LNCAP (cell line): ENCODE measurements around the gene STYXL1.

Experiments used
- CTCF ChIP-seq: fragments of 450-650 bp; IDR thresholded peaks from 2 replicates; pipeline ENCODE4 v1.5.1; 2017; ENCODE audit warnings: mild to moderate bottlenecking

Gene STYXL1

DNA sequence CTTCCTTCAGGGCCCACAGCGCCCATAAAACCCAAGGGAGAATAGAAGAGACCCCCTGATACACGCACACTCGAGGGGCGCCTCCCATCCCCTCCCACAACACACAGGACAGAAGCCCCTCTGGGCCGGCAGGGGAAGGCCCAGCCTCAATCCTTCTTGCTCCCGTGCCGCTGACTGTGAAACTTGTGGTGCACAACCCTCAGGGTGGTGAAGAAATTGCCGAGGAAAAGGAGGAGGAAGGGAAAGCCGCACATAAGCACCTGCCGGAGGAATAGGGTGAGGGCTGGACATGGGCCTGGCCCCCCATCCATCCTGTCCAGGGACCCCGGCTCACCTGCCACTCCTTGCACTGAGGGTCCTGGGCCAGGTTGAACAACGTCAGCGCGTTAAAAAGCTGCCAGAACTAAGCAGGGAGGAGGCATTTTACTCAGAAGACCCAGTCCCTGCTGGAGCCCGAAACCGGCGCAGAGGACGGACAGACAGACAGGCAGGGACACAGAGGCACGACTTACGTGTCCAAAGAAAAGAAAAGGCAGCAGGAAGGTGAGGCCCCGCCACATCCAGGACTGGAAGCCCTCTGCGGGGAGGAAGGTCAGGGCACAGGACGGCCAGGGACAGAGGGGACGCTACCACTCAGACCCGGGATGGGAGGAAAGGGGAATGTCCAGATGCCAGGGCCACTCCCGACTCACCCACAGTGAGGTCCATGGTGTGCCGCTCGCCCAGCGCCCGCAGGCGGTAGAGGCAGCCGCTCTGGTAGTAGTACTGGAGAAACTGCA, 60.6 kb downstream of the STYXL1 start:
- no peak for TF ChIP-seq CTCF

DNA sequence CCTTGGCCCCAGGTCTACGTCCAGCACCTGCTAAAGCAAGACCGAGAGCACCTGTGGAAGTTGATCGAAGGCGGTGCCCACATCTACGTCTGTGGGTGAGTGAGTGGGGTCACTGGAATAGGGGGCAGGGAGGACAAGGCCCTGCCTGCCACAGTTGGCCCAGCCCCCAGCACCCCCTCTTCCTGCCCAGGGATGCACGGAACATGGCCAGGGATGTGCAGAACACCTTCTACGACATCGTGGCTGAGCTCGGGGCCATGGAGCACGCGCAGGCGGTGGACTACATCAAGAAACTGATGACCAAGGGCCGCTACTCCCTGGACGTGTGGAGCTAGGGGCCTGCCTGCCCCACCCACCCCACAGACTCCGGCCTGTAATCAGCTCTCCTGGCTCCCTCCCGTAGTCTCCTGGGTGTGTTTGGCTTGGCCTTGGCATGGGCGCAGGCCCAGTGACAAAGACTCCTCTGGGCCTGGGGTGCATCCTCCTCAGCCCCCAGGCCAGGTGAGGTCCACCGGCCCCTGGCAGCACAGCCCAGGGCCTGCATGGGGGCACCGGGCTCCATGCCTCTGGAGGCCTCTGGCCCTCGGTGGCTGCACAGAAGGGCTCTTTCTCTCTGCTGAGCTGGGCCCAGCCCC, 61.5 kb downstream of the STYXL1 start:
- no peak for TF ChIP-seq CTCF

DNA sequence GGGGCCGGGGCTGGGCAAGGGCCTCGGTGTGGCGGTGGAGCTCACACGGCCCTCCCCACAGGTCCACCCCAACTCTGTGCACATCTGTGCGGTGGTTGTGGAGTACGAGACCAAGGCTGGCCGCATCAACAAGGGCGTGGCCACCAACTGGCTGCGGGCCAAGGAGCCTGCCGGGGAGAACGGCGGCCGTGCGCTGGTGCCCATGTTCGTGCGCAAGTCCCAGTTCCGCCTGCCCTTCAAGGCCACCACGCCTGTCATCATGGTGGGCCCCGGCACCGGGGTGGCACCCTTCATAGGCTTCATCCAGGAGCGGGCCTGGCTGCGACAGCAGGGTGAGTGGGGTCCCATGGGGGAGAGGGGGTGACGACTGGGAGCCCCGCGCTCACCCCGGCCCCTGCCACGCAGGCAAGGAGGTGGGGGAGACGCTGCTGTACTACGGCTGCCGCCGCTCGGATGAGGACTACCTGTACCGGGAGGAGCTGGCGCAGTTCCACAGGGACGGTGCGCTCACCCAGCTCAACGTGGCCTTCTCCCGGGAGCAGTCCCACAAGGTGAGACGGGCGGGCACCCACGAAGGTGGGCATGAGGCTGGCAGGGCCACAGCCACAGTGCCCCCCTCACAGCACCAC, 62.2 kb downstream of the STYXL1 start:
- TF ChIP-seq CTCF, result no peak

- no peak for TF ChIP-seq CTCF
Measured at GRCh38 chr7:75985009-75985517, 62.7 kb downstream of the STYXL1 start.

GRCh38 chr7:75984130-75985008, 63.4 kb downstream of the STYXL1 start:
- no peak for TF ChIP-seq CTCF

- no peak for TF ChIP-seq CTCF
Measured at GRCh38 chr7:75983471-75984129, 64.2 kb downstream of the STYXL1 start.
